BE2C (cell line): ENCODE data around the gene CAPN7. TPM values are rescaled to one million over a fixed set of nuclear protein-coding genes. Genes with fewer than 3 reads are reported as not detected.
A peak's percentile ranks its signal among the peaks of the same experiment; 100 is the strongest.
"Not testable (repeated sequence)": the region's sequence is repeated elsewhere in the genome, so short reads cannot be mapped to it uniquely, and the experiment has no call there.

ENCODE experiments used
- DNase-seq: peaks from one replicate; pipeline ENCODE4 v3.0.0-alpha.2; 2020
- H3K27me3 ChIP-seq: fragments of 250-450 bp; sonication (Bioruptor Pico); 2 replicates; pipeline ENCODE4 v1.5.1; 2020; ENCODE audit warnings: mild to moderate bottlenecking
- H3K36me3 ChIP-seq: fragments of 250-450 bp; sonication (Bioruptor Pico); 2 replicates; pipeline ENCODE4 v1.5.1; 2020; ENCODE audit warnings: mild to moderate bottlenecking
- H3K4me1 ChIP-seq: fragments of 250-450 bp; sonication (Bioruptor Pico); 2 replicates; pipeline ENCODE4 v1.5.1; 2020
- H3K4me3 ChIP-seq: 2 replicates; pipeline ENCODE4 v1.5.1; 2011; ENCODE audit warnings: low read depth, low read length
- H3K9me3 ChIP-seq: fragments of 250-450 bp; sonication (Bioruptor Pico); 2 replicates; pipeline ENCODE4 v1.5.1; 2020
- polyA plus RNA-seq: library from polyadenylated mRNA; unstranded; fragments of >200 nt; gene quantifications from one replicate; pipeline ENCODE4 v1.2.1, GENCODE V29; 2012; ENCODE audit warnings: low read depth, missing spikeins; ENCODE audit not compliant: insufficient read length, insufficient read depth
- TF ChIP-seq, protein P1 (sequence below): IDR thresholded peaks from 2 replicates; pipeline ENCODE4 v1.5.1; 2012; ENCODE audit warnings: mild to moderate bottlenecking, low read depth, low read length

CAPN7 gene
- polyA plus RNA-seq, result 9.2 TPM

DNA sequence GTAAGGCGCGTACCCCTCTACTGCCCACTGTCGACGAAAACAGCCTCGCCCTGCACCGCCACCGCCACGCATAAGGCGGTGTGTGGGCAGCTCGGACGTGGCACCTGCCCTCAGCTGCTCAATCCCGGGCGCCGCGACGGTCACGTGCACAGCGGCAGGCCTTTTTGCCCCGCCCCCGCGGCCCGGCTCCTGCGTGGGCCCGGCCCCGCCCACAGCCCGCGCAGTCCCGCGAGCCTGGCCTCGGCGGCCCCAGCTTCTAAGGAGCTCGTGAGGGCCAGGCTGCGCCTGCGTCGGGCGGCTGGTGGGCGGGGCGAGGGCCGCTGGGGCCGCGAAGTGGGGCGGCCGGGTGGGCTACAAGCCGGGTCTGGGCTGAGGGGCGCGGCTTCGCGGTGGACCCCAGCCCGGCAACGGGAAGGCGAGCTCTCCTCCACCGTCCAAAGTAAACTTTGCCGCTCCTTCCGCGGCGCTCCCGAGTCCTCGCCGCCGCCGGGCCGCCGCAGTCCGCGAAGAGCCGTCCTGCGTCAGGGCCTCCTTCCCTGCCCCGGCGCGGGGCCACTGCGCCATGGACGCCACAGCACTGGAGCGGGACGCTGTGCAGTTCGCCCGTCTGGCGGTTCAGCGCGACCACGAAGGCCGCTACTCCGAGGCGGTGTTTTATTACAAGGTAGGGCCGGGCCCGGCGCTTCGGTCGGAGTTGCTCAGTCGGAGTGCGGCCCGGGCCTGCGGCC, at the start of gene CAPN7:
CAPN7 (plus strand) TSS at position 313 of the 728 bp plus-strand sequence; CDS start at position 563, 250 bp downstream.
- peak; percentile 92 for DNase-seq
- Histone ChIP-seq H3K36me3 (no peaks in the 10 kb centered on the region), H3K27me3 (no peaks in the 10 kb centered on the region), H3K4me1 (no peaks in the 10 kb centered on the region), H3K9me3 (no peaks in the 10 kb centered on the region), H3K4me3 (peak within 1 kb of the TSS; percentile 87)
- TF ChIP-seq, protein P1, sequence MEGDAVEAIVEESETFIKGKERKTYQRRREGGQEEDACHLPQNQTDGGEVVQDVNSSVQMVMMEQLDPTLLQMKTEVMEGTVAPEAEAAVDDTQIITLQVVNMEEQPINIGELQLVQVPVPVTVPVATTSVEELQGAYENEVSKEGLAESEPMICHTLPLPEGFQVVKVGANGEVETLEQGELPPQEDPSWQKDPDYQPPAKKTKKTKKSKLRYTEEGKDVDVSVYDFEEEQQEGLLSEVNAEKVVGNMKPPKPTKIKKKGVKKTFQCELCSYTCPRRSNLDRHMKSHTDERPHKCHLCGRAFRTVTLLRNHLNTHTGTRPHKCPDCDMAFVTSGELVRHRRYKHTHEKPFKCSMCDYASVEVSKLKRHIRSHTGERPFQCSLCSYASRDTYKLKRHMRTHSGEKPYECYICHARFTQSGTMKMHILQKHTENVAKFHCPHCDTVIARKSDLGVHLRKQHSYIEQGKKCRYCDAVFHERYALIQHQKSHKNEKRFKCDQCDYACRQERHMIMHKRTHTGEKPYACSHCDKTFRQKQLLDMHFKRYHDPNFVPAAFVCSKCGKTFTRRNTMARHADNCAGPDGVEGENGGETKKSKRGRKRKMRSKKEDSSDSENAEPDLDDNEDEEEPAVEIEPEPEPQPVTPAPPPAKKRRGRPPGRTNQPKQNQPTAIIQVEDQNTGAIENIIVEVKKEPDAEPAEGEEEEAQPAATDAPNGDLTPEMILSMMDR, result peak; percentile 45

DNA sequence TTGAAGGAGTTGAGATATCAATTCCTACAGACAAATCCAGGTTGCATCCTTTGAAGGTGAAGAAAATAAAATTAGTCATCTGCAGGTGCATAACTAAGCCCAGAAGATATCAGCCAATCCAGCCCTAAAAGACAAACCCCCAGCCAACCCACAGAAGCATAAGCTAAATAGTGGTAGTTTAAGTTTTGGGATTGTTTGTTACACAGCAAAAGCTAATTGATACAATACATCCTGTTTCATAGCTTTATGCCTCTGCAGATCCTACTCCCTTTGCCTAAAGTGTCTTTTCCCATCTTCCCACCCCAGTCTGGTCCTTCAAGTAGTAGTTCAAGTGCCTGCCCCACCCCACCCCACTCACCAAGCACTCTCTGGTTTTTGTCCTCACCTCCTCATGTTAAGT, 48.6 kb upstream of the CAPN7 start:
- Histone ChIP-seq H3K27me3 (peaks cover 3% of the 10 kb centered on the region; the same call in 1 of the 2 replicates), H3K9me3 (no peaks in the 10 kb centered on the region), H3K4me1 (no peaks in the 10 kb centered on the region), H3K4me3 (no peak overlapping the region), H3K36me3 (no peaks in the 10 kb centered on the region)
- TF ChIP-seq, protein P1, result no peak
- DNase-seq, result no peak

DNA sequence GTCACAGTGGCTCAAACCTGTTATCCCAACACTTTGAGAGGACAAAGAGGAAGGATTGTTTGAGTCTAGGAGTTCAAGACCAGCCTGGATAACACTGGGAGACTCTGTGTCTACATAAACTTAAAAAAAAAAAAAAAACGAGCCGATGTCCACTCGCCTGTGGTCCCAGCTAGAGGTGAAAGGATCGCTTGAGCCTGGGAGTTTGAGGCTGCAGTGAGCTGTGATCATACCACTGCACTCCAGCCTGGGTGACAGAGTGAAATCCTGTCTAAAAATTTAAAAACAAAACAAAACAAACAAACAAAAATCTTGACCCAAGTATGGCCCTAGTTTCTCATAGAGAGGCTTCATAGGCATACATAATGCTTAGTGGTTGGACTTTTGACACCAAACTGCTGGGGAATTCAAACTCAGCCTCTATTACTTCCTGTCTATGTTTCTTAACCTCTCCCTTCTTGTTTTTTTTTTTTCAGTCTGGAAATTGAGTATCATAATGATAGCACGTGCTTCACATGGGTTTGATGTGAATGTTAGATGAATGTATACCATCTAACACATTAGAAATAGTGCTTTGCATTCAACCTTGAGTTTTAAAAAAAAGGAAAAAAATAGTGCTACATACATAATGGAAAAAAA, 46.4 kb upstream of the CAPN7 start:
- no peaks in the 10 kb centered on the region for H3K9me3 ChIP-seq
- H3K4me1 ChIP-seq, result no peaks in the 10 kb centered on the region
- DNase-seq, result no peak
- no peak overlapping the region for H3K4me3 ChIP-seq
- TF ChIP-seq, protein P1, result no peak
- peaks cover 3% of the 10 kb centered on the region; the same call in 1 of the 2 replicates for H3K27me3 ChIP-seq
- H3K36me3 ChIP-seq, result no peaks in the 10 kb centered on the region

GRCh38 chr3:15160662-15161061, 45.4 kb upstream of the CAPN7 start:
- Histone ChIP-seq H3K4me1 (no peaks in the 10 kb centered on the region), H3K4me3 (no peak overlapping the region), H3K9me3 (no peaks in the 10 kb centered on the region), H3K27me3 (no peaks in the 10 kb centered on the region), H3K36me3 (no peaks in the 10 kb centered on the region)
- DNase-seq, result no peak
- TF ChIP-seq, protein P1, result no peak

- Histone ChIP-seq H3K4me1 (no peaks in the 10 kb centered on the region), H3K27me3 (no peaks in the 10 kb centered on the region), H3K36me3 (no peaks in the 10 kb centered on the region), H3K4me3 (no peak overlapping the region), H3K9me3 (no peaks in the 10 kb centered on the region)
- TF ChIP-seq, protein P1, result no peak
- no peak for DNase-seq
These were observed 44.9 kb upstream of the CAPN7 start for GRCh38 chr3:15161133-15161532.

GRCh38 chr3:15163656-15164055, 42.4 kb upstream of the CAPN7 start:
- not testable (repeated sequence) for H3K9me3 ChIP-seq, H3K36me3 ChIP-seq, H3K4me1 ChIP-seq, H3K27me3 ChIP-seq, H3K4me3 ChIP-seq, DNase-seq
